ENCODE data around the gene UGDH.

UGDH gene

DNA sequence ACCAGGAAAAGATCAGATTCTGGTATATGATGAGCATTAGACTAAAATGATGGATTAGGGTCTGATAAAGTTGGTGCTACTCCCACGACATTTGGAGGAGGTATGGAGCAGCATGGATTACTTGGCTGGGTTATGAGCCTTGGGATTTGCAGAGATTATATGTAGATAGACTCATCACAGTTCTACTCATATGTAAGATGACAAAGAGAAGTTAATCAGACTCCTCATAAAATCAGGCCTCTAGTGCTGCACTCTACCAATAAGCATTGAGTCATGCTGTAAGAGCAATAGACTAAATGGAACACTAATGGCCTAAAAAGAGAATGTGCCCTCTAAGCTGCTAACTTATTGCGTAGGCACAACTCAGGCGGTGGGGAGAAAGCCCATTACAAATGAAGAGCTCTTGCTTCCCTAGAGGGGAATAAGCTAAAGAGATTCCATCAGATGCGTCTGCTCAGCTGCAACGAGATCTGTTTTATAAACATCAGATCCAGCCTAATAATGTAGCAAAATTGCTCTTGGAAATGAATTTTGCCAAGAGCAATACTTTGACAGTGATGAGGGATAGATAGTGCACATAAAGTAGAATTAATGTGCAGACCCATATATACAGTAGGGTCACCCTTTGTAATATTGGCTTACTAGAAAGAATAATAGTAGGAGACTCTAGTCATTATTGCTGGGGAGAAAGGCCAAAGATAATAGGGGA is 50.9 kb downstream of the UGDH start:
- Histone ChIP-seq H3K36me3 (ENCODE audit: low read depth) (peaks cover 44% of the 10 kb centered on the region), H3K27ac (ENCODE audit: poor library complexity, severe bottlenecking) (no peak overlapping the region)
- no peak for ATAC-seq (ENCODE audit: low read depth)

GRCh38 chr4:39472396-39472795 is 54.8 kb downstream of the UGDH start:
- peaks cover 69% of the 10 kb centered on the region for H3K36me3 ChIP-seq (ENCODE audit: low read depth)
- H3K27ac ChIP-seq (ENCODE audit: poor library complexity, severe bottlenecking): no peak overlapping the region
- H3K4me1 ChIP-seq (ENCODE audit: insufficient read depth, poor library complexity, severe bottlenecking): no peaks in the 10 kb centered on the region
- ATAC-seq (ENCODE audit: low read depth): no peak
- H3K4me3 ChIP-seq (ENCODE audit: severe bottlenecking): no peak overlapping the region
- TF ChIP-seq, protein P1, sequence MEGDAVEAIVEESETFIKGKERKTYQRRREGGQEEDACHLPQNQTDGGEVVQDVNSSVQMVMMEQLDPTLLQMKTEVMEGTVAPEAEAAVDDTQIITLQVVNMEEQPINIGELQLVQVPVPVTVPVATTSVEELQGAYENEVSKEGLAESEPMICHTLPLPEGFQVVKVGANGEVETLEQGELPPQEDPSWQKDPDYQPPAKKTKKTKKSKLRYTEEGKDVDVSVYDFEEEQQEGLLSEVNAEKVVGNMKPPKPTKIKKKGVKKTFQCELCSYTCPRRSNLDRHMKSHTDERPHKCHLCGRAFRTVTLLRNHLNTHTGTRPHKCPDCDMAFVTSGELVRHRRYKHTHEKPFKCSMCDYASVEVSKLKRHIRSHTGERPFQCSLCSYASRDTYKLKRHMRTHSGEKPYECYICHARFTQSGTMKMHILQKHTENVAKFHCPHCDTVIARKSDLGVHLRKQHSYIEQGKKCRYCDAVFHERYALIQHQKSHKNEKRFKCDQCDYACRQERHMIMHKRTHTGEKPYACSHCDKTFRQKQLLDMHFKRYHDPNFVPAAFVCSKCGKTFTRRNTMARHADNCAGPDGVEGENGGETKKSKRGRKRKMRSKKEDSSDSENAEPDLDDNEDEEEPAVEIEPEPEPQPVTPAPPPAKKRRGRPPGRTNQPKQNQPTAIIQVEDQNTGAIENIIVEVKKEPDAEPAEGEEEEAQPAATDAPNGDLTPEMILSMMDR (IDR thresholded peaks at IDR 0.05; ENCODE audit: poor library complexity, severe bottlenecking): no peak
- H3K9me3 ChIP-seq (ENCODE audit: severe bottlenecking): no peaks in the 10 kb centered on the region
- H3K27me3 ChIP-seq (ENCODE audit: insufficient read depth, poor library complexity, severe bottlenecking): no peaks in the 10 kb centered on the region
- no peak for DNase-seq (ENCODE audit: low spot score)

More for the DNA sequence above, 50.9 kb downstream of the UGDH start:
- H3K9me3 ChIP-seq (ENCODE audit: severe bottlenecking): no peaks in the 10 kb centered on the region
- no peak overlapping the region for H3K4me3 ChIP-seq (ENCODE audit: severe bottlenecking)
- no peaks in the 10 kb centered on the region for H3K27me3 ChIP-seq (ENCODE audit: insufficient read depth, poor library complexity, severe bottlenecking)
- no peak for DNase-seq (ENCODE audit: low spot score)
- H3K4me1 ChIP-seq (ENCODE audit: insufficient read depth, poor library complexity, severe bottlenecking): no peaks in the 10 kb centered on the region
- TF ChIP-seq, protein P1 (IDR thresholded peaks at IDR 0.05; ENCODE audit: poor library complexity, severe bottlenecking): no peak

DNA sequence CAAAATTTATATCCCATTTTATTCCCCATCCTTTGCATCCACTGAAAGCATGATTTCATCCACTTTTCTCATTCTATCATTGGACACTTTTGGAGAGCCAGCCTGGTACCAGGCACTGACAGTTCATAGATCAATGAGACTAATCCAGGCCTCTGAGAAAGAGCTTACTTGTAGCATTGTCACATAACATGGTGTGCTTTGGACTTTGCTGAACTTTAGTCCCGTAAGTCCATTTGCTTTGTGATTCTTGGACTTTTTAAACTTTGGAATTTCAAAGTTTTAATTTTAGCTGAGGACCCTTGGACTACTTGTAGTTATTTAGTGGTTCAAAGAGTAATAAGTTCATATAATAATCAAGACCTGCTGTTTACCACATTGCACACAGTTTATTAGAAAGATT is 56.8 kb downstream of the UGDH start:
- no peak for DNase-seq (ENCODE audit: low spot score)
- Histone ChIP-seq H3K27ac (ENCODE audit: poor library complexity, severe bottlenecking) (no peak overlapping the region), H3K36me3 (ENCODE audit: low read depth) (peaks cover 74% of the 10 kb centered on the region), H3K4me1 (ENCODE audit: insufficient read depth, poor library complexity, severe bottlenecking) (no peaks in the 10 kb centered on the region), H3K27me3 (ENCODE audit: insufficient read depth, poor library complexity, severe bottlenecking) (no peaks in the 10 kb centered on the region), H3K9me3 (ENCODE audit: severe bottlenecking) (no peaks in the 10 kb centered on the region), H3K4me3 (ENCODE audit: severe bottlenecking) (no peak overlapping the region)
- no peak for ATAC-seq (ENCODE audit: low read depth)
- TF ChIP-seq, protein P1 (IDR thresholded peaks at IDR 0.05; ENCODE audit: poor library complexity, severe bottlenecking): no peak

DNA sequence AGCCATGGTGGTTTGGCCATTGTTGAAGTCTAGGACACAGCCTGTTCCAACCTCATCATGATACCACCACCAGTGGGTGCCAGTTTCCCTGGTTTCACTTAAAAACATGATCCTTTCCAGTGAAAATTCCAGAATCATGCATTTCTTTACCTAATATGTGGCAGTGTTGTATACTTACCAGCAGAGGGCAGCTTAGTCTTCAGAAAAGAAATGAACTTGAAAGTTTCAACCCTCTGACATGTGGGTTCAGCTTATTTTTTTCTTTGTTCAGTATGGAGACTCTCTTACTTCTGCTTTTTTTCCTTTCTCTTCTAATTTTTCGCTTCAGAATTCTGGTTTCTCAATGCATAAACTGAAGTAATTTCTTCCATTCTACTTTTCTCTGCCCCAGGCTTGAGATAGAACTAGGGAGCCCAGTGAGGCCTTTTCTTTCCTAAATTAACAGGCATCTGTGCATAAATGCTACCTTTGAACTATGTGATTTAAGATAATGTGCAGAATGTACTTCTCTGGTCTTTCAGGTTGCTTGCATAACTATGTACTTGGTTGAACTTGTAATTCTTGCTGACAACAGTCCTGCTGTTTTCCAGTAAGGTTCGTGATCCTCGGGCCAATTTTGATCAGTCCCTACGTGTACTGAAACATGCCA is 57.7 kb downstream of the UGDH start:
- Histone ChIP-seq H3K4me3 (ENCODE audit: severe bottlenecking) (no peak overlapping the region), H3K9me3 (ENCODE audit: severe bottlenecking) (no peaks in the 10 kb centered on the region), H3K27me3 (ENCODE audit: insufficient read depth, poor library complexity, severe bottlenecking) (no peaks in the 10 kb centered on the region), H3K36me3 (ENCODE audit: low read depth) (peaks cover 76% of the 10 kb centered on the region), H3K4me1 (ENCODE audit: insufficient read depth, poor library complexity, severe bottlenecking) (no peaks in the 10 kb centered on the region), H3K27ac (ENCODE audit: poor library complexity, severe bottlenecking) (no peak overlapping the region)
- DNase-seq (ENCODE audit: low spot score) (no peak), ATAC-seq (ENCODE audit: low read depth) (peak; percentile 94)
- TF ChIP-seq, protein P1 (IDR thresholded peaks at IDR 0.05; ENCODE audit: poor library complexity, severe bottlenecking): peak; percentile 97

DNA sequence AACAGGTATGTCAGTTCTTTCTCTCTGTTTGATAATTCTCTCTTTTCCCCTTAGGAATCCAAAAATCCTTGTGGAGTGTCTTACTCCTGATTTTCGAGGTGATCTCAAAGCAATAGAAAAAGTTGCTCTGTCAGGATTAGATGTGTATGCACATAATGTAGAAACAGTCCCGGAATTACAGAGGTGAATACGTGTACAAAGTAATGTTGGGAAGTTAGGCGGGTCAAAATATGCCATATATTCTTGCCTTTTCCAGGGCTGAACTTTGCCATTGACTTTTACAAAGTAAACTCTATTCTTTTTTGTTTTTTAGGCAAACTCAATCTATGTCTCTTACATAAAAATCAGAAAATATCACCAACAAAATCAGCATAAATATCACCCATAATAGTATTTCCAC is 59.8 kb downstream of the UGDH start:
- DNase-seq (ENCODE audit: low spot score): no peak
- Histone ChIP-seq H3K36me3 (ENCODE audit: low read depth) (peaks cover 77% of the 10 kb centered on the region), H3K27me3 (ENCODE audit: insufficient read depth, poor library complexity, severe bottlenecking) (no peaks in the 10 kb centered on the region), H3K27ac (ENCODE audit: poor library complexity, severe bottlenecking) (no peak overlapping the region), H3K4me3 (ENCODE audit: severe bottlenecking) (no peak overlapping the region), H3K9me3 (ENCODE audit: severe bottlenecking) (no peaks in the 10 kb centered on the region), H3K4me1 (ENCODE audit: insufficient read depth, poor library complexity, severe bottlenecking) (no peaks in the 10 kb centered on the region)
- TF ChIP-seq, protein P1 (IDR thresholded peaks at IDR 0.05; ENCODE audit: poor library complexity, severe bottlenecking): no peak
- ATAC-seq (ENCODE audit: low read depth): no peak
